Adrenal gland (tissue), 12 donors: Measurements from ENCODE around the gene PTK7. TPM values are rescaled to one million over a fixed set of nuclear protein-coding genes. Genes with fewer than 3 reads are reported as not detected.

Experiments used
- DNase-seq, 7 donors: peaks; one replicate each; pipeline ENCODE4 v3.0.0-alpha.2; 2019 to 2020
- H3K27ac ChIP-seq, 5 donors: fragments of 200-600 bp; sonication (generic) in 4 of 5; 1 replicate in 3 of 5; 2 replicates in 2 of 5; pipeline versions ENCODE4 v1.5.1 to v1.8.0; 2016 to 2020; ENCODE audit warnings: mild to moderate bottlenecking in 1 of 5
- H3K27me3 ChIP-seq: fragments of 200-600 bp; 2 replicates; pipeline ENCODE4 v1.8.0; 2021
- H3K36me3 ChIP-seq, 2 donors: fragments of 200-600 bp; replicated peaks in 1 of 2; 1 replicate in 1 of 2; 2 replicates in 1 of 2; pipeline versions ENCODE4 v1.5.1 to v1.8.0; 2018 to 2022
- H3K4me1 ChIP-seq, 2 donors: fragments of 200-600 bp; replicated peaks in 1 of 2; 1 replicate in 1 of 2; 2 replicates in 1 of 2; pipeline versions ENCODE4 v1.5.1 to v1.8.0; 2018 to 2021
- H3K4me3 ChIP-seq, 4 donors: fragments of 200-600 bp; sonication (generic) in 3 of 4; one replicate each; pipeline ENCODE4 v1.5.1; 2016 to 2018
- H3K9me3 ChIP-seq, 3 donors: fragments of 200-600 bp; sonication (generic) in 1 of 3; replicated peaks in 1 of 3; 1 replicate in 2 of 3; 2 replicates in 1 of 3; pipeline versions ENCODE4 v1.5.1 to v1.8.0; 2016 to 2021
- CTCF ChIP-seq, 6 experiments: fragments of 450-650 bp in 4 of 6; fragments of 200-600 bp in 2 of 6; sonication (generic) in 1 of 6; IDR thresholded peaks; 1 replicate in 5 of 6; 2 replicates in 1 of 6; pipeline versions ENCODE4 v1.5.1 to v1.8.0; 2016 to 2021; ENCODE audit warnings: antibody characterized with exemption in 6 of 6, mild to moderate bottlenecking in 2 of 6, moderate library complexity in 1 of 6
- POLR2A ChIP-seq, 2 donors: fragments of 450-650 bp; IDR thresholded peaks; one replicate each; pipeline ENCODE4 v1.6.1; 2017; ENCODE audit warnings: antibody characterized with exemption in 2 of 2, mild to moderate bottlenecking in 2 of 2, moderate library complexity in 1 of 2
- WGBS, 4 donors: extraction: QIAGEN DNeasy Blood & Tissue Kit in 2 of 4; methylation state at CpG; one replicate each; pipeline versions ENCODE4 v1.1.5 to v1.1.7; 2013 to 2017; 5-methylcytosine and 5-hydroxymethylcytosine counted together
- intact Hi-C, 2 donors: fragments of 100-400 bp; cut with DNase I; formaldehyde crosslinking; loops; one replicate each; pipeline versions ENCODE4 v1.14.1 to v1.15.0; 2022 to 2023
- polyA plus RNA-seq, 3 donors: library from polyadenylated mRNA; stranded (reverse); fragments of 200-250 nt in 2 of 3; fragments of 350-450 nt in 1 of 3; fragmentation: Illumina TruSeq in 1 of 3; extraction: RNeasy Lipid Tissue Mini Kit (QIAGEN cat#74804) in 1 of 3; gene quantifications; one replicate each; pipeline ENCODE4 v1.2.3, GENCODE V29; 2013 to 2014
- total RNA-seq, 9 donors: library from RNA; depleted of rRNA in 4 of 9; stranded (reverse); fragments of >200 nt in 4 of 9; fragments of 120-200 nt in 1 of 9; fragmentation: NEBNext Ultra II Directional in 1 of 9; extraction: Animal tissue kit (Norgen Biotek cat#: 25700) in 1 of 9; gene quantifications; one replicate each; pipeline versions ENCODE4 v1.1.0 to v1.2.4, GENCODE V29; 2013 to 2023
- donor health status: healthy with polysubstance abuse.
- donor health status: Bipolar disorder and iron deficiency.
- donor health status: DM: yes; HTN: yes; CAD: no.
- donor health status: DM: no; HTN: no; CAD: no.
- donor health status: DM: no; HTN: no; CAD: no.
- donor health status: DM: yes; HTN: yes; CAD: no.

Gene PTK7
- total and polyA plus RNA-seq, 12 donors: 2.8 to 16.7 (median 8.2) TPM

GRCh38 chr6:43146709-43147688 is 70.9 kb downstream of the PTK7 start:
- no peak overlapping the region for H3K4me3 ChIP-seq
- H3K9me3 ChIP-seq: no peaks in the 10 kb centered on the region
- H3K4me1 ChIP-seq: peaks cover 0 to 6% of the 10 kb centered on the region in 2 donors
- no peaks in the 10 kb centered on the region for H3K27me3 ChIP-seq
- no peak for DNase-seq
- WGBS, 4 donors: 87 to 92% (median 90%) methylated on average over 5 to 8 of the region's 8 CpGs
- TF ChIP-seq POLR2A (IDR thresholded peaks at IDR 0.05) (no peak), CTCF (IDR thresholded peaks at IDR 0.05) (no peak)
- no peak overlapping the region for H3K27ac ChIP-seq
- intact Hi-C loops: loop anchor here (5.0 kb wide), 2 partner anchors 75 to 240 kb away; no protein-coding TSS in a partner anchor
- no peaks in the 10 kb centered on the region for H3K36me3 ChIP-seq

- no peak for DNase-seq
- Histone ChIP-seq H3K36me3 (no peaks in the 10 kb centered on the region), H3K4me3 (no peak overlapping the region), H3K27ac (no peak overlapping the region), H3K9me3 (no peaks in the 10 kb centered on the region), H3K27me3 (no peaks in the 10 kb centered on the region), H3K4me1 (peaks cover 0 to 5% of the 10 kb centered on the region in 2 donors)
- TF ChIP-seq CTCF (IDR thresholded peaks at IDR 0.05) (no peak), POLR2A (IDR thresholded peaks at IDR 0.05) (no peak)
- 83 to 92% (median 88%) methylated on average over 6 of the region's 6 CpGs for WGBS, 4 donors
- intact Hi-C loops: loop anchor here (5.0 kb wide), 2 partner anchors 76 to 241 kb away; no protein-coding TSS in a partner anchor
Observed at GRCh38 chr6:43147691-43148477, 71.8 kb downstream of the PTK7 start.

GRCh38 chr6:43149265-43149664 is 73.2 kb downstream of the PTK7 start:
- no peak for DNase-seq
- intact Hi-C loops: loop anchor here (5.0 kb wide), 2 partner anchors 77 to 242 kb away; no protein-coding TSS in a partner anchor
- Histone ChIP-seq H3K9me3 (no peaks in the 10 kb centered on the region), H3K36me3 (no peaks in the 10 kb centered on the region), H3K27ac (no peak overlapping the region), H3K4me3 (no peak overlapping the region), H3K27me3 (no peaks in the 10 kb centered on the region), H3K4me1 (no peaks in the 10 kb centered on the region)
- WGBS, 4 donors: 94 to 100% (median 96%) methylated on average over 1 of the region's 1 CpG
- TF ChIP-seq POLR2A (IDR thresholded peaks at IDR 0.05) (no peak), CTCF (IDR thresholded peaks at IDR 0.05) (no peak)
